ENCODE results near the gene GRID2. TPM values are rescaled to one million over a fixed set of nuclear protein-coding genes. Genes with fewer than 3 reads are reported as not detected.

Gene GRID2
- total RNA-seq, 4 donors from 2014 or later, result 0.16 TPM; not detected in 3

GRCh38 chr4:93000910-93001309, 697.1 kb downstream of the GRID2 start:
- Histone ChIP-seq H3K4me1 (no peaks in the 10 kb centered on the region), H3K27ac (no peak overlapping the region), H3K9me3 (no peaks in the 10 kb centered on the region), H3K36me3 (no peaks in the 10 kb centered on the region), H3K4me3 (no peak overlapping the region), H3K27me3 (no peaks in the 10 kb centered on the region)
- intact Hi-C loops (cut with DNase I; ENCODE audit: low total_unique reads), result no loop called here
- no peak for TF ChIP-seq POLR2AphosphoS5 (IDR thresholded peaks at IDR 0.05)
- no peak for TF ChIP-seq EP300 (IDR thresholded peaks at IDR 0.05; ENCODE audit: low read depth)
- TF ChIP-seq POLR2A (IDR thresholded peaks at IDR 0.05), result no peak
- TF ChIP-seq CTCF (IDR thresholded peaks at IDR 0.05), result no peak
- no peak for DNase-seq
- in situ Hi-C loops (cut with MboI; ENCODE audit: low pct_ligation_motif_present in 1 of 4, low pct_unique_long_range_greater_than_20kb in 1 of 4, low sequenced_read_pairs in 3 of 4), result no loop called here

- H3K27ac ChIP-seq, result no peak overlapping the region
- H3K9me3 ChIP-seq, result no peaks in the 10 kb centered on the region
- WGBS, 2 donors (ENCODE audit: low coverage in 1 of 2), result 80 to 86% methylated on average over 4 of the region's 4 CpGs
- DNase-seq, result no peak
- TF ChIP-seq POLR2AphosphoS5 (IDR thresholded peaks at IDR 0.05) (no peak), CTCF (IDR thresholded peaks at IDR 0.05) (no peak), EP300 (IDR thresholded peaks at IDR 0.05; ENCODE audit: low read depth) (no peak), POLR2A (IDR thresholded peaks at IDR 0.05) (no peak)
- no peaks in the 10 kb centered on the region for H3K36me3 ChIP-seq
- no peaks in the 10 kb centered on the region for H3K27me3 ChIP-seq
- in situ Hi-C loops (cut with MboI; ENCODE audit: low pct_ligation_motif_present in 1 of 4, low pct_unique_long_range_greater_than_20kb in 1 of 4, low sequenced_read_pairs in 3 of 4), result no loop called here
- H3K4me1 ChIP-seq, result no peaks in the 10 kb centered on the region
- H3K4me3 ChIP-seq, result no peak overlapping the region
- intact Hi-C loops (cut with DNase I; ENCODE audit: low total_unique reads), result no loop called here
Measured at GRCh38 chr4:93002240-93002639, 698.5 kb downstream of the GRID2 start.

- no peaks in the 10 kb centered on the region for H3K9me3 ChIP-seq
- H3K4me1 ChIP-seq, result no peaks in the 10 kb centered on the region
- no peak for DNase-seq
- TF ChIP-seq CTCF (IDR thresholded peaks at IDR 0.05), result no peak
- TF ChIP-seq POLR2AphosphoS5 (IDR thresholded peaks at IDR 0.05), result no peak
- no peak for TF ChIP-seq POLR2A (IDR thresholded peaks at IDR 0.05)
- TF ChIP-seq EP300 (IDR thresholded peaks at IDR 0.05; ENCODE audit: low read depth), result no peak
- H3K36me3 ChIP-seq, result no peaks in the 10 kb centered on the region
- intact Hi-C loops (cut with DNase I; ENCODE audit: low total_unique reads) (no loop called here), in situ Hi-C loops (cut with MboI; ENCODE audit: low pct_ligation_motif_present in 1 of 4, low pct_unique_long_range_greater_than_20kb in 1 of 4, low sequenced_read_pairs in 3 of 4) (no loop called here)
- H3K27me3 ChIP-seq, result no peaks in the 10 kb centered on the region
- 69 to 100% methylated on average over 2 of the region's 2 CpGs for WGBS, 2 donors (ENCODE audit: low coverage in 1 of 2)
- no peak overlapping the region for H3K27ac ChIP-seq
- H3K4me3 ChIP-seq, result no peak overlapping the region
Measured at GRCh38 chr4:93016350-93016749, 712.6 kb downstream of the GRID2 start.

GRCh38 chr4:93018243-93018642, 714.5 kb downstream of the GRID2 start:
- TF ChIP-seq EP300 (IDR thresholded peaks at IDR 0.05; ENCODE audit: low read depth) (no peak), CTCF (IDR thresholded peaks at IDR 0.05) (no peak), POLR2AphosphoS5 (IDR thresholded peaks at IDR 0.05) (no peak)
- Histone ChIP-seq H3K9me3 (no peaks in the 10 kb centered on the region), H3K36me3 (no peaks in the 10 kb centered on the region), H3K4me1 (no peaks in the 10 kb centered on the region), H3K27ac (no peak overlapping the region), H3K4me3 (no peak overlapping the region), H3K27me3 (no peaks in the 10 kb centered on the region)
- intact Hi-C loops (cut with DNase I; ENCODE audit: low total_unique reads) (no loop called here), in situ Hi-C loops (cut with MboI; ENCODE audit: low pct_ligation_motif_present in 1 of 4, low pct_unique_long_range_greater_than_20kb in 1 of 4, low sequenced_read_pairs in 3 of 4) (no loop called here)
- no peak for DNase-seq
- WGBS, 2 donors (ENCODE audit: low coverage in 1 of 2), result 28 to 50% methylated on average over 2 of the region's 2 CpGs

Data from transverse colon (tissue), 4 donors.